Uterus (tissue), 4 donors: ENCODE measurements around the gene GALNT3. TPM values are rescaled to one million over a fixed set of nuclear protein-coding genes. Genes with fewer than 3 reads are reported as not detected.

Experiments used
- DNase-seq, 2 donors: peaks; one replicate each; pipeline ENCODE4 v3.0.0-alpha.2; 2019 to 2020
- H3K27ac ChIP-seq, 2 donors: fragments of 200-600 bp; sonication (generic); 1 replicate in 1 of 2; 2 replicates in 1 of 2; pipeline ENCODE4 v1.5.1; 2016 to 2018
- H3K27me3 ChIP-seq, 2 donors: fragments of 200-600 bp; sonication (generic); one replicate each; pipeline ENCODE4 v1.5.1; 2018 to 2019; ENCODE audit warnings: control low read depth in 1 of 2
- H3K36me3 ChIP-seq, 2 donors: fragments of 200-600 bp; sonication (generic); one replicate each; pipeline ENCODE4 v1.5.1; 2019; ENCODE audit warnings: control low read depth in 1 of 2
- H3K4me1 ChIP-seq, 2 donors: fragments of 200-600 bp; sonication (generic); one replicate each; pipeline ENCODE4 v1.5.1; 2018 to 2019; ENCODE audit warnings: control low read depth in 1 of 2
- H3K4me3 ChIP-seq, 2 donors: fragments of 200-600 bp; sonication (generic); 1 replicate in 1 of 2; 2 replicates in 1 of 2; pipeline ENCODE4 v1.5.1; 2018 to 2019; ENCODE audit warnings: mild to moderate bottlenecking in 1 of 2
- H3K9me3 ChIP-seq, 2 donors: fragments of 200-600 bp; sonication (generic); one replicate each; pipeline ENCODE4 v1.5.1; 2019; ENCODE audit warnings: control low read depth in 1 of 2
- POLR2A ChIP-seq, 2 donors: fragments of 450-650 bp; IDR thresholded peaks; one replicate each; pipeline ENCODE4 v1.6.1; 2016; ENCODE audit warnings: antibody characterized with exemption in 2 of 2, mild to moderate bottlenecking in 1 of 2, moderate library complexity in 1 of 2
- intact Hi-C: fragments of 100-400 bp; cut with DNase I; formaldehyde crosslinking; loops from one replicate; pipeline ENCODE4 v1.15.1; 2023; ENCODE audit warnings: low total_unique reads
- total RNA-seq, 4 donors: library from RNA; depleted of rRNA in 3 of 4; stranded (reverse); fragments of >200 nt in 3 of 4; gene quantifications; one replicate each; pipeline versions ENCODE4 v1.1.0 to v1.2.4, GENCODE V29; 2014 to 2023
- TF ChIP-seq, protein P1 (sequence below), 4 experiments: fragments of 200-600 bp in 2 of 4; fragments of 450-650 bp in 2 of 4; sonication (generic) in 2 of 4; IDR thresholded peaks; one replicate each; pipeline ENCODE4 v1.5.1; 2016 to 2019; ENCODE audit warnings: antibody characterized with exemption in 4 of 4, mild to moderate bottlenecking in 2 of 4, moderate library complexity in 1 of 4
- donor health status: DM: yes; HTN: yes; CAD: no.

The GALNT3 gene
- total RNA-seq, 4 donors from 2014 or later: 0.29 to 17.7 (median 1.6) TPM; not detected in 1

DNA sequence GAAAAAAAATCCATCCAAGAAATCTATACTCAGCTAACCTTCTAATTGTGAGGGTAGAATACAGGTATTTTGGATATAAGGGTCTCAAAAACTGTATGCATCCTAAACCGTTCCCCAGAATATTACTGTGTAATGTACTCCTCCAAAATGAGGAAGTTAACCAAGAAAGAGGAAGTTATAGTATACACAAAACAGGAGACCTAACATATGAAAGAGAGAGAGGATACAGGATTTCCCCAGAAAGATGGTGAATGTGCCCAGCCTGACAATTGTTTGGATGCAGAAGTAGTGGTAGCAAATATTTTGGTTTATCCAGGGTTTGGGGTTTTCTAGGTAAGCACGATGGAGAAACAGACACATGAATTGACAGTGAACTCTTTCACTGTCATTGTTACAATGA is 50.6 kb downstream of the GALNT3 start:
- no peaks in the 10 kb centered on the region for H3K9me3 ChIP-seq
- no peaks in the 10 kb centered on the region for H3K27me3 ChIP-seq
- no peaks in the 10 kb centered on the region for H3K4me1 ChIP-seq
- TF ChIP-seq POLR2A (IDR thresholded peaks at IDR 0.05): no peak
- TF ChIP-seq, protein P1, sequence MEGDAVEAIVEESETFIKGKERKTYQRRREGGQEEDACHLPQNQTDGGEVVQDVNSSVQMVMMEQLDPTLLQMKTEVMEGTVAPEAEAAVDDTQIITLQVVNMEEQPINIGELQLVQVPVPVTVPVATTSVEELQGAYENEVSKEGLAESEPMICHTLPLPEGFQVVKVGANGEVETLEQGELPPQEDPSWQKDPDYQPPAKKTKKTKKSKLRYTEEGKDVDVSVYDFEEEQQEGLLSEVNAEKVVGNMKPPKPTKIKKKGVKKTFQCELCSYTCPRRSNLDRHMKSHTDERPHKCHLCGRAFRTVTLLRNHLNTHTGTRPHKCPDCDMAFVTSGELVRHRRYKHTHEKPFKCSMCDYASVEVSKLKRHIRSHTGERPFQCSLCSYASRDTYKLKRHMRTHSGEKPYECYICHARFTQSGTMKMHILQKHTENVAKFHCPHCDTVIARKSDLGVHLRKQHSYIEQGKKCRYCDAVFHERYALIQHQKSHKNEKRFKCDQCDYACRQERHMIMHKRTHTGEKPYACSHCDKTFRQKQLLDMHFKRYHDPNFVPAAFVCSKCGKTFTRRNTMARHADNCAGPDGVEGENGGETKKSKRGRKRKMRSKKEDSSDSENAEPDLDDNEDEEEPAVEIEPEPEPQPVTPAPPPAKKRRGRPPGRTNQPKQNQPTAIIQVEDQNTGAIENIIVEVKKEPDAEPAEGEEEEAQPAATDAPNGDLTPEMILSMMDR (IDR thresholded peaks at IDR 0.05): no peak
- no peak overlapping the region for H3K27ac ChIP-seq
- intact Hi-C loops: no loop called here
- no peak for DNase-seq
- no peaks in the 10 kb centered on the region for H3K36me3 ChIP-seq
- H3K4me3 ChIP-seq: no peak overlapping the region

DNA sequence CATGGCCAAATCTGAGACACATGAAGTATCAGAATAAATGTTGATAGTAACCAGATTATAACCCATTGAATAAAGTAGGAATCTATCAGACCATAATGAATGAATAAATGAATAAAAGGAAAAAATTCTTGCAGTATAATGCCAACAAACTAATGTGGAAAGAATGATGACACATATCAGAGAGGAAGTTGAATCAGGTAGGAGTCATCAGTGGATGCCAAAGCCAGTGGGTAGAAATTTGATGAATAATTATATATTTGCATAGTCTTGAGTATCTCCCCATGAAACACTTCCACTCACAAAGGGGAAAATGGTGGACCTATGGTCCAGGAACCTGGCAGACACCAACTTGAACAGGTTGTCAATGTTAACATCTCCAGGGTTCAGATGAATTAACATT is 68.6 kb downstream of the GALNT3 start:
- Histone ChIP-seq H3K4me1 (no peaks in the 10 kb centered on the region), H3K9me3 (no peaks in the 10 kb centered on the region), H3K36me3 (no peaks in the 10 kb centered on the region), H3K27me3 (no peaks in the 10 kb centered on the region), H3K27ac (no peak overlapping the region), H3K4me3 (no peak overlapping the region)
- intact Hi-C loops: no loop called here
- no peak for DNase-seq
- TF ChIP-seq POLR2A (IDR thresholded peaks at IDR 0.05): no peak
- TF ChIP-seq, protein P1 (IDR thresholded peaks at IDR 0.05): no peak

DNA sequence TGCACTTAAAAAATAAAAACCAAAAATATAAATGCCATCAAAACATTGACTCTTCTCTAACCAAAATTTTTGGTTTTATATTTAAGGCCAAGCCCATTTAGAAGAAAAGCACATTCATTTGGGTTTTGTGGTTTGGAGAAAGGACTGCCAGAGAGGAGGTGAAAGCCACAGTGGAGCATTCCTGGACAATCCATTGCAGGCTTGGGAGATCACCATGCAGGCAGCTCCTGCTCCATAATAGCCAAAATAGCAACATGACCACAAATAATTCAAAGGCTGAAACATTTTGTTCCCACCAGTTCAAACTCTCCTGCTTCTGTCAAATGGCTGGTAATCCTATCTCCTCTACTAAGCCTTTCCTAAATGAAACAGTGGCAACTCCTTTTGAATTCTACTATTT is 73.5 kb downstream of the GALNT3 start:
- Histone ChIP-seq H3K27ac (no peak overlapping the region), H3K36me3 (no peaks in the 10 kb centered on the region), H3K9me3 (no peaks in the 10 kb centered on the region), H3K4me3 (no peak overlapping the region), H3K4me1 (no peaks in the 10 kb centered on the region), H3K27me3 (no peaks in the 10 kb centered on the region)
- no peak for TF ChIP-seq POLR2A (IDR thresholded peaks at IDR 0.05)
- TF ChIP-seq, protein P1 (IDR thresholded peaks at IDR 0.05): no peak
- intact Hi-C loops: no loop called here
- no peak for DNase-seq

DNA sequence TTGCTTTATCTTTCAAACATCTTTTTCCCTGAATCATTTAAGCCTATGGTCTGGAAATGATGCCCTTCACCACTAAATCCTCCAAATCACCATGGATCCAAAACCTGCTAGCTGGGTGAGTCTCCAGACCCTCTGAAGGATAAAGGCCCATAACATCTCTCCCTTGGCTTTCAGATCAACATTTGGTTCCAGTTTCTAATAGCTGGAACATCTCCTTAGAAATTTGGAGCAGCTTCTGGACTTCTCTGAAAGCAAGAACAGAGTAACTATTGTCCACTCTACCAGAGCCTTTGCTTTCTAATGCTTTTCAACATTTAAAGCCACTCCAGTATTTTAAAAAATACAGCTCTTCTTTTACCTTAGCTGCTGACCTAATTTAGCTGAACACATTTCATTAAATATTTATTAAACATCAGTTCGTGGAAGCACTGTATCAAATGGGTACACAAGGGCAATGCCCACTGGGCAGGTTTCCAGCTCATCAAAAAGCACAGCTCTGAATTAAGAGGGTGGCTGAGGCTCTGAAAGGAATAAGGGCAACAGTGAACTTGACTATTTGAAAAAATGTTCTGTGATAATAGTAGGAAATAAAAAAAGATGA is 75.3 kb downstream of the GALNT3 start:
- TF ChIP-seq, protein P1 (IDR thresholded peaks at IDR 0.05): no peak
- no peak for TF ChIP-seq POLR2A (IDR thresholded peaks at IDR 0.05)
- H3K4me3 ChIP-seq: no peak overlapping the region
- no peak for DNase-seq
- H3K36me3 ChIP-seq: no peaks in the 10 kb centered on the region
- intact Hi-C loops: no loop called here
- no peaks in the 10 kb centered on the region for H3K27me3 ChIP-seq
- no peaks in the 10 kb centered on the region for H3K4me1 ChIP-seq
- no peak overlapping the region for H3K27ac ChIP-seq
- no peaks in the 10 kb centered on the region for H3K9me3 ChIP-seq

DNA sequence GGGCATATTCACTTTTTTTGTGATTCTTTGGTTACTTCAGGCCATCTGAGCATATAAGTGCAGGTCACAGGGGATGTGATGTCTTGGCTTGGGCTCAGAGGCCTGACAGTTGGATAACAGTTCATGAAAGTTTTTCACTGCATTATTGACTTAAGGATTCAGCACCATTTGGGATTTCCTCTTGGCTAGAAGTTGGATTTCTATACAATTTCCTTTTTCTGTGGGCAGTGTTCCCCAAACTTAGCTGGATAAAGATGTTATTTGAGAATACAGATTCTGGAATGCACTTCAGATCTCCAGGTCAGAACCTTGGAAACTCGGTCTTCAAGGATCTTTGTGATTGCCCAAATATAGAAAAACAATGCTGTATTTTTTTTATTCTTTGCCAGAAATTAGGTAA is 78.0 kb downstream of the GALNT3 start:
- no peaks in the 10 kb centered on the region for H3K4me1 ChIP-seq
- no peaks in the 10 kb centered on the region for H3K27me3 ChIP-seq
- intact Hi-C loops: no loop called here
- no peak overlapping the region for H3K4me3 ChIP-seq
- H3K36me3 ChIP-seq: no peaks in the 10 kb centered on the region
- no peaks in the 10 kb centered on the region for H3K9me3 ChIP-seq
- no peak for DNase-seq
- H3K27ac ChIP-seq: no peak overlapping the region
- TF ChIP-seq POLR2A (IDR thresholded peaks at IDR 0.05): no peak
- TF ChIP-seq, protein P1 (IDR thresholded peaks at IDR 0.05): no peak
